Testis (tissue), 3 donors: ENCODE results near the gene NTF3. TPM values are rescaled to one million over a fixed set of nuclear protein-coding genes. Genes with fewer than 3 reads are reported as not detected.

Source experiments
- DNase-seq: peaks from one replicate; pipeline ENCODE4 v3.0.0-alpha.2; 2019
- H3K27ac ChIP-seq, 2 donors: fragments of 200-600 bp; sonication (generic); one replicate each; pipeline ENCODE4 v1.5.1; 2019
- H3K27me3 ChIP-seq: fragments of 200-600 bp; sonication (generic); one replicate; pipeline ENCODE4 v1.5.1; 2019
- H3K36me3 ChIP-seq: fragments of 200-600 bp; sonication (generic); one replicate; pipeline ENCODE4 v1.5.1; 2017; ENCODE audit warnings: low read depth; ENCODE audit errors: missing control alignments
- H3K4me1 ChIP-seq: fragments of 200-600 bp; sonication (generic); one replicate; pipeline ENCODE4 v1.5.1; 2019
- H3K4me3 ChIP-seq, 2 donors: fragments of 200-600 bp; sonication (generic); one replicate each; pipeline ENCODE4 v1.5.1; 2017 to 2019
- H3K9me3 ChIP-seq: fragments of 200-600 bp; sonication (generic); one replicate; pipeline ENCODE4 v1.5.1; 2017
- CTCF ChIP-seq, 3 experiments: fragments of 450-650 bp in 2 of 3; fragments of 200-600 bp in 1 of 3; sonication (generic) in 1 of 3; IDR thresholded peaks; one replicate each; pipeline ENCODE4 v1.5.1; 2016 to 2019; ENCODE audit warnings: antibody characterized with exemption in 3 of 3, mild to moderate bottlenecking in 2 of 3, moderate library complexity in 1 of 3
- POLR2A ChIP-seq: fragments of 450-650 bp; IDR thresholded peaks from one replicate; pipeline ENCODE4 v1.6.1; 2017; ENCODE audit warnings: antibody characterized with exemption, mild to moderate bottlenecking, moderate library complexity
- WGBS, 2 donors: methylation state at CpG; one replicate each; pipeline ENCODE4 v1.1.5; 2018; 5-methylcytosine and 5-hydroxymethylcytosine counted together
- intact Hi-C: fragments of 100-400 bp; cut with DNase I; formaldehyde crosslinking; loops from one replicate; pipeline ENCODE4 v1.15.1; 2023; ENCODE audit warnings: low total_unique reads
- polyA plus RNA-seq: library from polyadenylated mRNA; stranded (reverse); fragments of 350-450 nt; fragmentation: Illumina TruSeq; extraction: RNeasy Lipid Tissue Mini Kit (QIAGEN cat#74804); gene quantifications from one replicate; pipeline ENCODE4 v1.2.3, GENCODE V29; 2014; ENCODE audit warnings: low read depth, low replicate concordance; ENCODE audit not compliant: insufficient read depth
- total RNA-seq, 2 donors: library from RNA; depleted of rRNA; stranded (reverse); fragments of >200 nt; gene quantifications; one replicate each; pipeline ENCODE4 v1.2.3, GENCODE V29; 2016

The NTF3 gene
- total and polyA plus RNA-seq, 3 donors from 2014 or later = 1.1 to 2.2 (median 1.4) TPM

- Histone ChIP-seq H3K27me3 (no peaks in the 10 kb centered on the region), H3K36me3 (no peaks in the 10 kb centered on the region), H3K4me3 (no peak overlapping the region), H3K4me1 (no peaks in the 10 kb centered on the region), H3K27ac (no peak overlapping the region), H3K9me3 (no peaks in the 10 kb centered on the region)
- intact Hi-C loops = no loop called here
- 94 to 96% methylated on average over 20 of the region's 20 CpGs for WGBS, 2 donors
- TF ChIP-seq CTCF (IDR thresholded peaks at IDR 0.05) = no peak
- TF ChIP-seq POLR2A = no peak
- DNase-seq = no peak
Measured at GRCh38 chr12:5521456-5522325, 89.8 kb downstream of the NTF3 start.

GRCh38 chr12:5522432-5523335, 90.8 kb downstream of the NTF3 start:
- Histone ChIP-seq H3K4me3 (no peak overlapping the region), H3K27ac (no peak overlapping the region), H3K9me3 (no peaks in the 10 kb centered on the region), H3K4me1 (no peaks in the 10 kb centered on the region), H3K36me3 (no peaks in the 10 kb centered on the region), H3K27me3 (no peaks in the 10 kb centered on the region)
- intact Hi-C loops = no loop called here
- TF ChIP-seq POLR2A (no peak), CTCF (IDR thresholded peaks at IDR 0.05) (no peak)
- 91 to 92% methylated on average over 9 to 11 of the region's 11 CpGs for WGBS, 2 donors
- DNase-seq = no peak

- no peaks in the 10 kb centered on the region for H3K9me3 ChIP-seq
- H3K36me3 ChIP-seq = no peaks in the 10 kb centered on the region
- no peak for TF ChIP-seq POLR2A
- TF ChIP-seq CTCF (IDR thresholded peaks at IDR 0.05) = no peak
- H3K27ac ChIP-seq = no peak overlapping the region
- no peaks in the 10 kb centered on the region for H3K4me1 ChIP-seq
- H3K27me3 ChIP-seq = no peaks in the 10 kb centered on the region
- no peak for DNase-seq
- intact Hi-C loops = no loop called here
- WGBS, 2 donors = 91% methylated on average over 24 of the region's 24 CpGs
- no peak overlapping the region for H3K4me3 ChIP-seq
Measured at GRCh38 chr12:5523396-5524115, 91.6 kb downstream of the NTF3 start.

- TF ChIP-seq CTCF (IDR thresholded peaks at IDR 0.05) = no peak
- no peak for TF ChIP-seq POLR2A
- H3K4me3 ChIP-seq = no peak overlapping the region
- 92 to 96% methylated on average over 12 of the region's 12 CpGs for WGBS, 2 donors
- no peaks in the 10 kb centered on the region for H3K4me1 ChIP-seq
- H3K36me3 ChIP-seq = no peaks in the 10 kb centered on the region
- intact Hi-C loops = no loop called here
- H3K27ac ChIP-seq = no peak overlapping the region
- no peak for DNase-seq
- H3K27me3 ChIP-seq = no peaks in the 10 kb centered on the region
- no peaks in the 10 kb centered on the region for H3K9me3 ChIP-seq
Measured at GRCh38 chr12:5524116-5524768, 92.3 kb downstream of the NTF3 start.
